Neural cell (in vitro differentiated cells): Measurements from ENCODE around the gene PIK3CA. TPM values are rescaled to one million over a fixed set of nuclear protein-coding genes. Genes with fewer than 3 reads are reported as not detected.

Experiments used
- H2AFZ ChIP-seq: fragments of 200-600, 300-800 bp; sonication (generic), shearing (Covaris generic); 2 replicates; pipeline ENCODE4 v1.6.0; 2014; ENCODE audit warnings: low read depth, mild to moderate bottlenecking, antibody characterized with exemption, low read length, moderate library complexity
- H3F3A ChIP-seq: fragments of 200-600 bp; shearing (Covaris generic); 2 replicates; pipeline ENCODE4 v1.6.1; 2016; ENCODE audit warnings: mild to moderate bottlenecking, moderate library complexity, mixed read lengths, antibody characterized with exemption, low read length; ENCODE audit not compliant: insufficient read depth, poor library complexity, severe bottlenecking
- H3K27ac ChIP-seq: fragments of 200-600, 300-800 bp; sonication (generic), shearing (Covaris generic); 2 replicates; pipeline ENCODE4 v1.5.1; 2014; ENCODE audit warnings: mild to moderate bottlenecking, low read length, moderate library complexity
- H3K27me3 ChIP-seq: fragments of 300-800, 200-600 bp; sonication (generic), shearing (Covaris generic); 2 replicates; pipeline ENCODE4 v1.6.0; 2014; ENCODE audit warnings: mild to moderate bottlenecking, low read depth, low read length, moderate library complexity; ENCODE audit not compliant: insufficient read depth
- H3K36me3 ChIP-seq: fragments of 300-800, 200-600 bp; sonication (generic), shearing (Covaris generic); 2 replicates; pipeline ENCODE4 v1.5.1; 2014; ENCODE audit warnings: mild to moderate bottlenecking, antibody characterized with exemption, low read length, moderate library complexity; ENCODE audit not compliant: insufficient read depth
- H3K4me2 ChIP-seq: fragments of 300-800, 200-600 bp; sonication (generic), shearing (Covaris generic); 2 replicates; pipeline ENCODE4 v1.6.0; 2014; ENCODE audit warnings: mild to moderate bottlenecking, low read length
- H3K4me3 ChIP-seq: fragments of 300-800, 200-600 bp; sonication (generic), shearing (Covaris generic); 2 replicates; pipeline ENCODE4 v1.5.1; 2014; ENCODE audit warnings: mild to moderate bottlenecking, low read length, moderate library complexity
- H3K79me2 ChIP-seq: fragments of 200-600 bp; shearing (Covaris generic); replicated peaks from 2 replicates; pipeline ENCODE4 v1.6.0; 2014; ENCODE audit warnings: mild to moderate bottlenecking, low read length, moderate library complexity; ENCODE audit not compliant: insufficient read depth
- H3K9ac ChIP-seq: fragments of 300-800, 200-600 bp; sonication (generic), shearing (Covaris generic); 2 replicates; pipeline ENCODE4 v1.6.1; 2016; ENCODE audit warnings: mild to moderate bottlenecking, low read length, mixed read lengths
- H3K9me2 ChIP-seq: fragments of 200-600 bp; shearing (Covaris generic); 2 replicates; pipeline ENCODE4 v1.6.1; 2016; ENCODE audit warnings: mild to moderate bottlenecking, low read length, mixed read lengths; ENCODE audit not compliant: insufficient read depth
- H3K9me3 ChIP-seq: fragments of 200-600, 300-800 bp; sonication (generic), shearing (Covaris generic); 2 replicates; pipeline ENCODE4 v1.6.1; 2016; ENCODE audit warnings: mild to moderate bottlenecking, mixed run types, low read length, moderate library complexity, mixed read lengths
- H4K20me1 ChIP-seq: fragments of 200-600 bp; shearing (Covaris generic); 2 replicates; pipeline ENCODE4 v1.6.1; 2016; ENCODE audit warnings: mild to moderate bottlenecking, mixed run types; ENCODE audit not compliant: insufficient read depth
- EP300 ChIP-seq: fragments of 450-650 bp; conservative IDR thresholded peaks from 2 replicates; pipeline ENCODE4 v1.6.1; 2014; ENCODE audit warnings: antibody characterized with exemption, mild to moderate bottlenecking, moderate library complexity; ENCODE audit not compliant: poor library complexity, severe bottlenecking
- EZH2 ChIP-seq: fragments of 200-600, 300-800 bp; shearing (Covaris generic), sonication (generic); IDR thresholded peaks from 2 replicates; pipeline ENCODE4 v1.6.1; 2014; ENCODE audit warnings: antibody characterized with exemption, low read length, borderline replicate concordance, mild to moderate bottlenecking; ENCODE audit not compliant: insufficient read depth, poor library complexity, severe bottlenecking
- MXI1 ChIP-seq: fragments of 450-650 bp; conservative IDR thresholded peaks from 2 replicates; pipeline ENCODE4 v1.6.1; 2014; ENCODE audit warnings: antibody characterized with exemption, mild to moderate bottlenecking; ENCODE audit not compliant: poor library complexity, severe bottlenecking
- POLR2AphosphoS5 ChIP-seq: IDR thresholded peaks from 2 replicates; pipeline ENCODE4 v1.6.1; 2012
- RAD21 ChIP-seq: fragments of 450-650 bp; conservative IDR thresholded peaks from 2 replicates; pipeline ENCODE4 v1.6.1; 2014; ENCODE audit warnings: antibody characterized with exemption, mild to moderate bottlenecking, moderate library complexity
- REST ChIP-seq: IDR thresholded peaks from 2 replicates; pipeline ENCODE4 v1.6.1; 2012; ENCODE audit warnings: borderline replicate concordance
- SMC3 ChIP-seq: fragments of 450-650 bp; conservative IDR thresholded peaks from 2 replicates; pipeline ENCODE4 v1.6.1; 2014; ENCODE audit warnings: antibody characterized with exemption, mild to moderate bottlenecking, moderate library complexity; ENCODE audit not compliant: poor library complexity
- TAF1 ChIP-seq: IDR thresholded peaks from 2 replicates; pipeline ENCODE4 v1.6.1; 2012; ENCODE audit warnings: low read depth
- polyA plus RNA-seq: library from polyadenylated mRNA; depleted of rRNA; stranded (reverse); fragments of >200 nt; gene quantifications from 2 replicates; pipeline ENCODE4 v1.2.3, GENCODE V29; 2014
- TF ChIP-seq, protein P1 (sequence below): fragments of 450-650 bp; IDR thresholded peaks from 2 replicates; pipeline ENCODE4 v1.5.1; 2014; ENCODE audit warnings: antibody characterized with exemption, mild to moderate bottlenecking, moderate library complexity; ENCODE audit not compliant: poor library complexity, severe bottlenecking

Gene PIK3CA
- polyA plus RNA-seq, 1 donor from 2014 or later = 15.2 TPM

- H3K36me3 ChIP-seq = no peaks in the 10 kb centered on the region
- H2AFZ ChIP-seq = no peak overlapping the region
- no peaks in the 10 kb centered on the region for H3K27me3 ChIP-seq
- no peaks in the 10 kb centered on the region for H3K79me2 ChIP-seq
- H4K20me1 ChIP-seq = no peaks in the 10 kb centered on the region
- no peak overlapping the region for H3K9ac ChIP-seq
- H3K4me3 ChIP-seq = no peak overlapping the region
- TF ChIP-seq REST (no peak), MXI1 (no peak), RAD21 (no peak), EP300 (no peak), EZH2 (no peak), POLR2AphosphoS5 (no peak), TAF1 (no peak)
- TF ChIP-seq, protein P1, sequence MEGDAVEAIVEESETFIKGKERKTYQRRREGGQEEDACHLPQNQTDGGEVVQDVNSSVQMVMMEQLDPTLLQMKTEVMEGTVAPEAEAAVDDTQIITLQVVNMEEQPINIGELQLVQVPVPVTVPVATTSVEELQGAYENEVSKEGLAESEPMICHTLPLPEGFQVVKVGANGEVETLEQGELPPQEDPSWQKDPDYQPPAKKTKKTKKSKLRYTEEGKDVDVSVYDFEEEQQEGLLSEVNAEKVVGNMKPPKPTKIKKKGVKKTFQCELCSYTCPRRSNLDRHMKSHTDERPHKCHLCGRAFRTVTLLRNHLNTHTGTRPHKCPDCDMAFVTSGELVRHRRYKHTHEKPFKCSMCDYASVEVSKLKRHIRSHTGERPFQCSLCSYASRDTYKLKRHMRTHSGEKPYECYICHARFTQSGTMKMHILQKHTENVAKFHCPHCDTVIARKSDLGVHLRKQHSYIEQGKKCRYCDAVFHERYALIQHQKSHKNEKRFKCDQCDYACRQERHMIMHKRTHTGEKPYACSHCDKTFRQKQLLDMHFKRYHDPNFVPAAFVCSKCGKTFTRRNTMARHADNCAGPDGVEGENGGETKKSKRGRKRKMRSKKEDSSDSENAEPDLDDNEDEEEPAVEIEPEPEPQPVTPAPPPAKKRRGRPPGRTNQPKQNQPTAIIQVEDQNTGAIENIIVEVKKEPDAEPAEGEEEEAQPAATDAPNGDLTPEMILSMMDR = no peak
- H3K4me2 ChIP-seq = no peak overlapping the region
- no peaks in the 10 kb centered on the region for H3F3A ChIP-seq
- H3K9me3 ChIP-seq = no peaks in the 10 kb centered on the region
- H3K9me2 ChIP-seq = no peaks in the 10 kb centered on the region
- H3K27ac ChIP-seq = no peak overlapping the region
These were observed 40.5 kb upstream of the PIK3CA start for GRCh38 chr3:179107617-179108016.

- H3K9me3 ChIP-seq = no peaks in the 10 kb centered on the region
- no peak for TF ChIP-seq RAD21
- no peak for TF ChIP-seq MXI1
- TF ChIP-seq EZH2 = no peak
- TF ChIP-seq EP300 = no peak
- TF ChIP-seq, protein P1 = no peak
- no peak for TF ChIP-seq POLR2AphosphoS5
- no peak for TF ChIP-seq SMC3
- TF ChIP-seq REST = no peak
- H3K27me3 ChIP-seq = no peaks in the 10 kb centered on the region
- no peak overlapping the region for H3K27ac ChIP-seq
- no peak overlapping the region for H3K4me3 ChIP-seq
- H4K20me1 ChIP-seq = no peaks in the 10 kb centered on the region
- H3K9ac ChIP-seq = no peak overlapping the region
- no peaks in the 10 kb centered on the region for H3F3A ChIP-seq
- H3K4me2 ChIP-seq = no peak overlapping the region
- H3K9me2 ChIP-seq = no peaks in the 10 kb centered on the region
- no peaks in the 10 kb centered on the region for H3K36me3 ChIP-seq
- H3K79me2 ChIP-seq = no peaks in the 10 kb centered on the region
- H2AFZ ChIP-seq = no peak overlapping the region
These were observed 40.1 kb upstream of the PIK3CA start for GRCh38 chr3:179108086-179108485.
